GM10266 (cell line): Measurements from ENCODE around the gene SYNGR3.
A peak's percentile ranks its signal among the peaks of the same experiment; 100 is the strongest.

Source experiments
- DNase-seq: peaks from one replicate; pipeline ENCODE4 v3.0.0; 2012; ENCODE audit errors: extremely low spot score
- TF ChIP-seq, protein P1 (sequence below): IDR thresholded peaks from 2 replicates; pipeline ENCODE4 v1.5.1; 2012; ENCODE audit warnings: mild to moderate bottlenecking, low read depth; ENCODE audit not compliant: control insufficient read depth, insufficient read depth; ENCODE audit errors: missing control alignments

Gene SYNGR3, protein sequence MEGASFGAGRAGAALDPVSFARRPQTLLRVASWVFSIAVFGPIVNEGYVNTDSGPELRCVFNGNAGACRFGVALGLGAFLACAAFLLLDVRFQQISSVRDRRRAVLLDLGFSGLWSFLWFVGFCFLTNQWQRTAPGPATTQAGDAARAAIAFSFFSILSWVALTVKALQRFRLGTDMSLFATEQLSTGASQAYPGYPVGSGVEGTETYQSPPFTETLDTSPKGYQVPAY

DNA sequence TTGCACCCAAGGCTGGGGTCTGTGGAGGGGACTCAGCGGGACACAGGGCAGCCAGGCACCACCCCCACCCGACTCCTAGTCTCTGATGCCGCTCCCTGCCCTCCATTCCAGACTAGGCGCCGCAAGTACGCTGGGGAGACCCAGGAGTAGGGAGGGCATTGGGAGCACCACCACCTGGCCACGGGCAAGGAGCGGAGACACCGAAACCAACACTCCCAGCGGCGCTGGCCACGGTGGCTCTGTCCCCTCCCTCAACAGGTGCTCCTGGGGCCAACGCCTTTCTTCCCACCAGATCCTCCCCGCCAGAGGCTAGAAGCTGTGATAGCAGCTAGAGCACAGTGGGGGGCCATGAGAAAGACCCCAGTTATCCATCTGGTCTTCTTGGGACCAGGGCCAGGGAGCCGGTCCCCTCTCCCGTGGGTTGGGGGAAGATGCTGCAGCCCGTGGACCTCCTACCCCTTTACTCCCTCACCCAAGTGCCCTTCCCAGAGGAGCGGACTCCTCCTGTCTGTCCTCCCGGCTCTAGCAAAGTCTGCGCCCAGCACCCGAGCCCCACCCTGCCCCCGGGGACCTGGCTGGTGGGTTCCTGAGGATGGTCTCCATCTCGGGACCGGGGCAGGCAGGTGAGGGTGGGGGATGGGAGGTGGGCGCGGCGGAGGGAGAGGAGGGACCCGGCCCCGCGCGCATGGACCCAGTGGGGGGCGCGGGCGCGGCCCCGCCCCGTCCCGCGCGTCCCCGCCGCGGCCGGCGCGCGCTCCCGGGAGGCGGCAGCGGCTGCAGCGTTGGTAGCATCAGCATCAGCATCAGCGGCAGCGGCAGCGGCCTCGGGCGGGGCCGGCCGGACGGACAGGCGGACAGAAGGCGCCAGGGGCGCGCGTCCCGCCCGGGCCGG lies at the start of gene SYNGR3:
Gene SYNGR3, plus strand, starts transcription at position 762 of the 892 bp plus-strand sequence. CDS start 133 bp downstream, outside the sequence.
- DNase-seq, result peak; percentile 68
- TF ChIP-seq, protein P1, sequence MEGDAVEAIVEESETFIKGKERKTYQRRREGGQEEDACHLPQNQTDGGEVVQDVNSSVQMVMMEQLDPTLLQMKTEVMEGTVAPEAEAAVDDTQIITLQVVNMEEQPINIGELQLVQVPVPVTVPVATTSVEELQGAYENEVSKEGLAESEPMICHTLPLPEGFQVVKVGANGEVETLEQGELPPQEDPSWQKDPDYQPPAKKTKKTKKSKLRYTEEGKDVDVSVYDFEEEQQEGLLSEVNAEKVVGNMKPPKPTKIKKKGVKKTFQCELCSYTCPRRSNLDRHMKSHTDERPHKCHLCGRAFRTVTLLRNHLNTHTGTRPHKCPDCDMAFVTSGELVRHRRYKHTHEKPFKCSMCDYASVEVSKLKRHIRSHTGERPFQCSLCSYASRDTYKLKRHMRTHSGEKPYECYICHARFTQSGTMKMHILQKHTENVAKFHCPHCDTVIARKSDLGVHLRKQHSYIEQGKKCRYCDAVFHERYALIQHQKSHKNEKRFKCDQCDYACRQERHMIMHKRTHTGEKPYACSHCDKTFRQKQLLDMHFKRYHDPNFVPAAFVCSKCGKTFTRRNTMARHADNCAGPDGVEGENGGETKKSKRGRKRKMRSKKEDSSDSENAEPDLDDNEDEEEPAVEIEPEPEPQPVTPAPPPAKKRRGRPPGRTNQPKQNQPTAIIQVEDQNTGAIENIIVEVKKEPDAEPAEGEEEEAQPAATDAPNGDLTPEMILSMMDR, result no peak

DNA sequence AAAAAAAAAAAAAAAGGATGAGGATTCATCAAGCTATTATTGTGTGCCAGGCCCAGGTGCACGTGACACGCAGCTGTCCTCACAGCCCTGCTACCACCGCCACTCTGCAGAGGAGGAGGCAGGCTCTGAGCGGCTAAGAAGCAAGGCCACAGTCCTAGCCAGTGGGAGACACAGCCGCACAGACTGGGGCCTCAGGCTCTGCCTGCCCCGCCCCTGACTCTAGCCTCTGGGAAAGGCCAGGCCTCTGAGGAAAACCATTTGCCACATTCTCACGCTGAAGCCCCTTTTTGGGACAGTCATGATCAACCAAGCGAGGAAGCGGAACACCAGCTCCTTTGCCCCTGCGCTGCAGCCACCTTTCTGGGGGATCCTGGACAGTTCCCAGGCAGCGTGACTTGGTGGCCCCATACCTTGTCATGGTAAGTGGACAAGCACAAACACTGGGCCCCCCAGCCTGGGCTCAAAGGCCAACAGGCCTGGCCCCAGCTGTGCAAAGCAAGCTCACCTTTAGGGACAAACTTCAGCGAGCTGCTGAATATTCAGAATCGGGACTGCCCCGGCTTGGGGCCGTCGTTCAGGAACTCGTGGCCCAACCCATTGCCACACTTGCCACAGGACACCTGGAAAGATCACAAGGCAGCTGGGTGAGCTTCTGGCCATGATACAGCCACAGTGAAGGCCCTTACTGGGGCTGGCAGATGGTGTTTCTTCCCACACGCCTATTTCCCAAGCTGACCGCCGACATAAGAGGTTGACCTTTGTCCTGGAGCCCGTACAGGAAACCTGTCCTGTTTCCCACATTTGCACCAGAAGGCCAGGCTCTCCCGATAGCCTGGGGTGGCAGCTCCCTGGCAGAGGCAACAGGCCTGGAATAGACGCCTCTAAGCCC lies 49.3 kb upstream of the SYNGR3 start:
- TF ChIP-seq, protein P1, result no peak

DNA sequence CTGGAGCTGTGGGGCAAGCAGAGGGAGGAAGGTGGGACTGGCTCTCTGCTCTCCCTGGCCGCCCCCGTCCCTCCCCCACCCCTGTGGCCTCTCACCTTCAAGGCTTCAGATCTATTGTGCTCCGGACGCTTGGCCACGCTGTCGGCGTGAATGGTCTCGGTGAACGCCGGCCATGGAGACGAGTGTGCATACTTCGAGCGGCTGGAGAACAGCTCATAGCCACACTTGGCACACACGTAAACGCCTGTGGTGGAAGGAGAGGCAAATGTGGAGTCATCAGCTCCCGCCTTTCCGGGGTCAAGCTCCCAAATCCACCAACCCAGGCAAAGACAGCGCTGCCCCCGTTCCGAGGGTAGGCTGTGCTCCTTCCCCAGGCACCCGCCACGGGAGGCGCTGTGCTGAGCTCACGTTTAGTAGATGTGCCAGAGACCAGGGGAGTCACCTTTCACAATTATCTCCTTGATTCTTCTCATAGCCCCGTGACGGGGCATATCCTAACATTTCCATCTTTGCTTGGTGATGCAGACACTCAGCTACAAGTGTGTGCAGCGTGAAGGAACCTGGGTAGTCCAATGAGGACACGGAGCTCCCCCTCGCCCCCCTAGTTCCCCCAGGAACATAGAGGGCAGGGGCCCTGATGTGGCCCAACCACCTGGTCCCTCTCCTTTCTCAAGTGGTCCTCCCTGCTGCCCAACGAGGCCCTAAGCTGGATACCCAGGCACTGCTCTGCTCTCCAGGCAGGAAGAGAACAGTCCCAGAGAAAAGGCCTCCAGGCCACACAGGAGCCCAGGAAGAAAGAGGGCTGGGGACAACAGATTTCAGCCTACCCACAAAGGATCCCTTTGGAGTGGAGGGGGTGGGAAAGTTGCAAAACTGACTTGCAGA lies 48.4 kb upstream of the SYNGR3 start:
- TF ChIP-seq, protein P1, result no peak
- DNase-seq, result no peak

More for the DNA sequence above, 49.3 kb upstream of the SYNGR3 start:
- no peak for DNase-seq

DNA sequence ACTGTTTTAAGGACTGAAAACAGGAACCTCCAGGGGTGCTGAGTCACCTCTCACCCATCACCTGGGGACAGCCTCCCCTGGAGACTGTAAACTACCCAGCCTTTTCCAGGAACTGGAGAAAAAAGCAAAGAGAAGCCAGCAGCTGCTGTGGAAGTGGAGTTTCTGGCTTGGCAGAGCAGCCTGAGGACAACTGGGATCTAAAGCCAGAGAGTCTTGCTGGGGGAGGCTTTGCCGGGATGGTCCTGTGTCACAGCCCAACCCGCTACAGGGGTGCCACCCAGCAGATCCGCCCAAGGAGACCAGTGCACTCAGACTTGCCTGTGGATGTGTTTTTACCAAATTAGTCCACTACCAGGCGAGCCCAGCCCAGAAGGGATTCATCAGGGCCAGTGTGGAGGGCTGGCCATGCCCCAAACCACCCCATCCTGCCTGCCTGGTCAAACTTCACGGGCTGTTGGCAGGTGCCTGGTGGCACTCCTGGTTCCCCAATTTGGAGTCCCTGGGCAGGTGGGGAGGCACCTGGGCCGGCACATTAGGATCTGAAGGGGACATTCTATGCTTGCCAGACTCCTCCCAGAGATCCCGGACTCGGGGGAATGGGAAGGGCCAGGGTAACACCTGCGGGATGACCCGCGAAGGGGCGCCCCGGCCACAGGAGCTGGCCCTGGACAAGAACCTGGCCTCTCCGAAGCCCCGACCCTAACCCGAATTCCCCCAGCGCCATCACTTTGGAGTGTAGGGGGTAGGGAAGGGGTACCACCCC lies 47.5 kb upstream of the SYNGR3 start:
- TF ChIP-seq, protein P1, result no peak

DNA sequence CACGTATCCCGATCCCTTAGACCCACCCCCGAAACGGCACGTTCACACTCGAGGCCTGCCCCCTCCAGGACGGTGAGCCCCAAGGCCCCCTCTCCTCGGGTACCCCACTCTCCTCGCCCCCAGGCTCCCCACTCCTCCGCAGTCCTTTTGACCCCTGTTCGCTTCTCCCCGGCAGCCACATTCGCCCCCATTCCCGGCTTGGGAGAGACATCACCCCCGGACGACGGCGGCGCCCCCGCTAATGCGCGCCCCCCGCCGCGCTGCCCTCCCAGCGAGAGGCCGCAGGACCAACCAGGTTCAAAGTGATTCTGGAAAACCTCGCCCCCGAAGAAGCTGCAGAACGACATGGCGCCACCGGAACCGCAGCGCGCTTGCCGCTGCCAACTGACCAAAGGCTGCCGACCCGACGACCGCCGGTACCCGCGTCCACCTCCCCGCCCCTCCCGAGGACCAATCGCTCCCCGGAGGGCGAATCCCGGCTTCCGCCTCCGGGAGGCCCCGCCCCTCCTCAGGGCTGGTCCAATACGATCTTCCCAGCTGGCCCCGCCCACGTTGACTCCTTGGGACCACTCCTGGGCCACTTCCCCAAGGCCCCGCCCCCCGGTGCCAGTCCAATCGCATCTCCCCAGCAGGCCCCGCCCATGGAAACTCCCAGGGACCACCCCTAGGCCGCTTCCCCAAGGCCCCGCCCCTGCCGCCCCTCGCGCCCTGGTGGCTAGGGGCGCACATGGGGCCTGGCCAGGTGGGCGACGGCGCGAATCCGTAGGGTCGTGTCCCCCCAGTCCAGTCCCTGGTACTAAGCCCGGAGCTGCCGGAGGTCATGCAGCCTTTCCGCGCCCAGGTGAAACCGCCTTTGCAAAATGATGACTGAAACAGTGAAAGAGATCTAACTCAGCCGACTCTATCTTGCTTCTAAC lies 46.7 kb upstream of the SYNGR3 start, which contains the start of gene MSRB1:
Gene MSRB1, minus strand, starts transcription at position 390 of the 917 bp plus-strand sequence. Its CDS starts 43 bp downstream, at position 347.
- DNase-seq, result peak; percentile 100
- TF ChIP-seq, protein P1, result no peak

More for the DNA sequence above, 47.5 kb upstream of the SYNGR3 start:
- no peak for DNase-seq
